Measurements from ENCODE around the gene PLOD1. TPM values are rescaled to one million over a fixed set of nuclear protein-coding genes. Genes with fewer than 3 reads are reported as not detected.

PLOD1 gene
- total and polyA plus RNA-seq, 2 donors (not counting 1 experiment from before 2014, with no cell fraction given), result 210 to 278 TPM

- Histone ChIP-seq H4K20me1 (ENCODE audit: control insufficient read depth, extremely low read depth, insufficient read depth, low read length) (no peaks in the 10 kb centered on the region), H3K4me3 (replicated peaks in 1 of 4; ENCODE audit: control extremely low read depth in 1 of 4, insufficient read depth in 1 of 4, low read depth in 3 of 4, low read length in 4 of 4) (no peak overlapping the region), H3K27ac (ENCODE audit: insufficient read depth, low read length) (no peak overlapping the region), H3K9me3 (ENCODE audit: control insufficient read depth, insufficient read depth, low read depth, low read length) (no peaks in the 10 kb centered on the region), H3K4me2 (ENCODE audit: extremely low read depth, insufficient read depth, low read length) (no peak overlapping the region), H3K9ac (ENCODE audit: insufficient read depth, low read length) (no peak overlapping the region), H3K27me3 (ENCODE audit: control insufficient read depth, insufficient read depth, low read length) (no peaks in the 10 kb centered on the region), H3K4me1 (ENCODE audit: control insufficient read depth, extremely low read depth, insufficient read depth, low read length) (no peaks in the 10 kb centered on the region), H2AFZ (ENCODE audit: low read length) (no peak overlapping the region), H3K79me2 (ENCODE audit: control insufficient read depth, insufficient read depth, low read length) (no peaks in the 10 kb centered on the region), H3K36me3 (ENCODE audit: control insufficient read depth, insufficient read depth, low read length) (peaks cover 34% of the 10 kb centered on the region)
- no peak for TF ChIP-seq EZH2 (IDR thresholded peaks at IDR 0.05; ENCODE audit: low read length, missing control alignments)
- TF ChIP-seq, protein P1, sequence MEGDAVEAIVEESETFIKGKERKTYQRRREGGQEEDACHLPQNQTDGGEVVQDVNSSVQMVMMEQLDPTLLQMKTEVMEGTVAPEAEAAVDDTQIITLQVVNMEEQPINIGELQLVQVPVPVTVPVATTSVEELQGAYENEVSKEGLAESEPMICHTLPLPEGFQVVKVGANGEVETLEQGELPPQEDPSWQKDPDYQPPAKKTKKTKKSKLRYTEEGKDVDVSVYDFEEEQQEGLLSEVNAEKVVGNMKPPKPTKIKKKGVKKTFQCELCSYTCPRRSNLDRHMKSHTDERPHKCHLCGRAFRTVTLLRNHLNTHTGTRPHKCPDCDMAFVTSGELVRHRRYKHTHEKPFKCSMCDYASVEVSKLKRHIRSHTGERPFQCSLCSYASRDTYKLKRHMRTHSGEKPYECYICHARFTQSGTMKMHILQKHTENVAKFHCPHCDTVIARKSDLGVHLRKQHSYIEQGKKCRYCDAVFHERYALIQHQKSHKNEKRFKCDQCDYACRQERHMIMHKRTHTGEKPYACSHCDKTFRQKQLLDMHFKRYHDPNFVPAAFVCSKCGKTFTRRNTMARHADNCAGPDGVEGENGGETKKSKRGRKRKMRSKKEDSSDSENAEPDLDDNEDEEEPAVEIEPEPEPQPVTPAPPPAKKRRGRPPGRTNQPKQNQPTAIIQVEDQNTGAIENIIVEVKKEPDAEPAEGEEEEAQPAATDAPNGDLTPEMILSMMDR (conservative IDR thresholded peaks at IDR 0.05 in 1 of 2, IDR thresholded peaks at IDR 0.05 in 1 of 2; ENCODE audit: low read depth in 1 of 2, low read length in 2 of 2), result no peak
- DNase-seq (ENCODE audit: low read depth in 2 of 2), result no peak
Observed at GRCh38 chr1:12003762-12004161, 69.2 kb downstream of the PLOD1 start.

- Histone ChIP-seq H3K36me3 (ENCODE audit: control insufficient read depth, insufficient read depth, low read length) (peaks cover 34% of the 10 kb centered on the region), H3K4me1 (ENCODE audit: control insufficient read depth, extremely low read depth, insufficient read depth, low read length) (no peaks in the 10 kb centered on the region)
- DNase-seq (ENCODE audit: low read depth in 2 of 2), result no peak
Observed at GRCh38 chr1:12005488-12006166, 71.1 kb downstream of the PLOD1 start.

DNA sequence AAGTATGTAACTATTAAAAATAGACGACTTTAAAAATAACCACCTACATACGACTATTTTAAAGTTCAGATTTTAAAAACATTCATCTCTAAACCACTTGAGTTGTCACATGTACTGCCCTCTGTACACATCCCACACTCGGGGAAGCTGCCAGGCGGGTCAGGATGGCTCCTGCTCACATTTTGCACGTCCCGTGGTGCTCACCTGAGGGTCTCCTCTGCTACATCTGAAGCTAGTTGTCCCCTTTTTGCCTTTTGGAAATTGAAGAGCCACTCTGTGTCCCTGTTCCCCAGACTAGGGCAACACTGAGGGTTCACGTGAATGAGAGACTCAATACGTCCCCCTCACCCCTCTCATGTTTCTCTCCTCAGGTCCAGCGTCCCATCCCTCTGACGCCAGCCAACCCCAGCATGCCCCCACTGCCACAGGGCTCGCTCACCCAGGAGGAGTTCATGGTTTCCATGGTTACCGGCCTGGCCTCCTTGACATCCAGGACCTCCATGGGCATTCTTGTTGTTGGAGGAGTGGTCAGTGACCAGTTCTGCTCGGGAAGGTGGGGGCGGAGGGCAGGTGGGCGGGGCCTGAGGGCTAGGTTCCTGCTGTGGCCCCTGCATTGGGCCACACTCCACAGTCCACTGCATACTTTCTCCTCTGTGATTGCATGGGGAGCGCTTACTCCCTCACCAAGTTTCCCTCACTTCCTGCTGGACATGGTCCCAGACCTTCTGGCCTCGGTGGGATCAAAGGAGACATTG, 71.8 kb downstream of the PLOD1 start:
- no peak for DNase-seq (ENCODE audit: low read depth in 2 of 2)
- Histone ChIP-seq H3K79me2 (ENCODE audit: control insufficient read depth, insufficient read depth, low read length) (no peaks in the 10 kb centered on the region), H2AFZ (ENCODE audit: low read length) (no peak overlapping the region), H3K9me3 (ENCODE audit: control insufficient read depth, insufficient read depth, low read depth, low read length) (no peaks in the 10 kb centered on the region), H3K36me3 (ENCODE audit: control insufficient read depth, insufficient read depth, low read length) (peaks cover 39% of the 10 kb centered on the region), H3K4me2 (ENCODE audit: extremely low read depth, insufficient read depth, low read length) (no peak overlapping the region), H4K20me1 (ENCODE audit: control insufficient read depth, extremely low read depth, insufficient read depth, low read length) (no peaks in the 10 kb centered on the region), H3K4me3 (replicated peaks in 1 of 4; ENCODE audit: control extremely low read depth in 1 of 4, insufficient read depth in 1 of 4, low read depth in 3 of 4, low read length in 4 of 4) (no peak overlapping the region), H3K4me1 (ENCODE audit: control insufficient read depth, extremely low read depth, insufficient read depth, low read length) (no peaks in the 10 kb centered on the region), H3K27ac (ENCODE audit: insufficient read depth, low read length) (no peak overlapping the region), H3K9ac (ENCODE audit: insufficient read depth, low read length) (no peak overlapping the region), H3K27me3 (ENCODE audit: control insufficient read depth, insufficient read depth, low read length) (no peaks in the 10 kb centered on the region)
- no peak for TF ChIP-seq EZH2 (IDR thresholded peaks at IDR 0.05; ENCODE audit: low read length, missing control alignments)
- TF ChIP-seq, protein P1 (conservative IDR thresholded peaks at IDR 0.05 in 1 of 2, IDR thresholded peaks at IDR 0.05 in 1 of 2; ENCODE audit: low read depth in 1 of 2, low read length in 2 of 2), result no peak

More at GRCh38 chr1:12005488-12006166, 71.1 kb downstream of the PLOD1 start:
- no peaks in the 10 kb centered on the region for H4K20me1 ChIP-seq (ENCODE audit: control insufficient read depth, extremely low read depth, insufficient read depth, low read length)
- H3K27ac ChIP-seq (ENCODE audit: insufficient read depth, low read length), result no peak overlapping the region
- no peaks in the 10 kb centered on the region for H3K27me3 ChIP-seq (ENCODE audit: control insufficient read depth, insufficient read depth, low read length)
- H3K9ac ChIP-seq (ENCODE audit: insufficient read depth, low read length), result no peak overlapping the region
- H3K79me2 ChIP-seq (ENCODE audit: control insufficient read depth, insufficient read depth, low read length), result no peaks in the 10 kb centered on the region
- TF ChIP-seq EZH2 (IDR thresholded peaks at IDR 0.05; ENCODE audit: low read length, missing control alignments), result no peak
- TF ChIP-seq, protein P1 (conservative IDR thresholded peaks at IDR 0.05 in 1 of 2, IDR thresholded peaks at IDR 0.05 in 1 of 2; ENCODE audit: low read depth in 1 of 2, low read length in 2 of 2), result no peak
- no peak overlapping the region for H3K4me3 ChIP-seq (replicated peaks in 1 of 4; ENCODE audit: control extremely low read depth in 1 of 4, insufficient read depth in 1 of 4, low read depth in 3 of 4, low read length in 4 of 4)
- H3K4me2 ChIP-seq (ENCODE audit: extremely low read depth, insufficient read depth, low read length), result no peak overlapping the region
- no peaks in the 10 kb centered on the region for H3K9me3 ChIP-seq (ENCODE audit: control insufficient read depth, insufficient read depth, low read depth, low read length)
- H2AFZ ChIP-seq (ENCODE audit: low read length), result no peak overlapping the region
